Stimulated activated naive B cell treated with anti-CD40 and anti-IgM and Interleukin-4, amounts not matched to agents 10 μg/mL and 1 μg/mL and 100 μg/mL, for 72 hours (primary cell): ENCODE data around the gene TMEM101.
"Not testable (repeated sequence)": the region's sequence is repeated elsewhere in the genome, so short reads cannot be mapped to it uniquely, and the experiment has no call there.

ENCODE experiments used
- ATAC-seq, 2 donors: fragments of 150-1000 bp; cut with Tn5 transposase; replicated peaks; 2 replicates each; pipeline ENCODE4 v1.10.0; 2021; ENCODE audit warnings: moderate library complexity in 1 of 2
- DNase-seq: peaks from one replicate; pipeline ENCODE4 v3.0.0; 2021
- H3K27ac Mint-ChIP-seq: one replicate; pipeline ENCODE4 v1.8.0; 2022; ENCODE audit warnings: mild to moderate bottlenecking, mixed read lengths
- H3K27me3 Mint-ChIP-seq, 2 donors: one replicate each; pipeline ENCODE4 v1.8.0; 2022; ENCODE audit warnings: mixed read lengths in 2 of 2
- H3K36me3 Mint-ChIP-seq, 2 donors: one replicate each; pipeline ENCODE4 v1.8.0; 2022; ENCODE audit warnings: mixed read lengths in 2 of 2, mild to moderate bottlenecking in 1 of 2
- H3K4me1 Mint-ChIP-seq, 2 donors: one replicate each; pipeline ENCODE4 v1.8.0; 2022; ENCODE audit warnings: mixed read lengths in 2 of 2, mild to moderate bottlenecking in 1 of 2
- H3K4me3 Mint-ChIP-seq, 2 donors: one replicate each; pipeline ENCODE4 v1.8.0; 2022; ENCODE audit warnings: mild to moderate bottlenecking in 2 of 2, mixed read lengths in 2 of 2, moderate library complexity in 1 of 2
- H3K9me3 Mint-ChIP-seq, 2 donors: one replicate each; pipeline ENCODE4 v1.8.0; 2022; ENCODE audit warnings: mixed read lengths in 2 of 2, mild to moderate bottlenecking in 1 of 2

The TMEM101 gene

GRCh38 chr17:43982171-43982570, 32.6 kb downstream of the TMEM101 start:
- ATAC-seq (no peak), DNase-seq (no peak)
- peaks cover 0 to 5% of the 10 kb centered on the region in 2 donors for H3K4me1 Mint-ChIP-seq
- H3K4me3 Mint-ChIP-seq: no peak overlapping the region
- H3K27me3 Mint-ChIP-seq: peaks cover 57 to 67% of the 10 kb centered on the region in 2 donors
- H3K27ac Mint-ChIP-seq: peak overlapping the region; percentile 20
- no peaks in the 10 kb centered on the region for H3K9me3 Mint-ChIP-seq
- H3K36me3 Mint-ChIP-seq: no peaks in the 10 kb centered on the region

GRCh38 chr17:43979671-43980070, 35.1 kb downstream of the TMEM101 start:
- no peak for ATAC-seq
- H3K27ac Mint-ChIP-seq: no peak overlapping the region
- no peaks in the 10 kb centered on the region for H3K36me3 Mint-ChIP-seq
- no peak overlapping the region for H3K4me3 Mint-ChIP-seq
- DNase-seq: no peak
- no peaks in the 10 kb centered on the region for H3K9me3 Mint-ChIP-seq
- peaks cover 39 to 55% of the 10 kb centered on the region in 2 donors for H3K27me3 Mint-ChIP-seq
- peaks cover 0 to 5% of the 10 kb centered on the region in 2 donors for H3K4me1 Mint-ChIP-seq

- no peaks in the 10 kb centered on the region for H3K36me3 Mint-ChIP-seq
- no peak overlapping the region for H3K4me3 Mint-ChIP-seq
- peaks cover 0 to 5% of the 10 kb centered on the region in 2 donors for H3K4me1 Mint-ChIP-seq
- DNase-seq (no peak), ATAC-seq (no peak)
- no peak overlapping the region for H3K27ac Mint-ChIP-seq
- H3K9me3 Mint-ChIP-seq: no peaks in the 10 kb centered on the region
- H3K27me3 Mint-ChIP-seq: peaks cover 37 to 54% of the 10 kb centered on the region in 2 donors
These were observed 35.8 kb downstream of the TMEM101 start for GRCh38 chr17:43979011-43979410.

- Mint-ChIP-seq H3K27ac (no peak overlapping the region), H3K4me3 (no peak overlapping the region), H3K9me3 (no peaks in the 10 kb centered on the region), H3K27me3 (peaks cover 34 to 48% of the 10 kb centered on the region in 2 donors), H3K4me1 (no peaks in the 10 kb centered on the region), H3K36me3 (no peaks in the 10 kb centered on the region)
- ATAC-seq: no peak
- DNase-seq: no peak
These were observed 36.7 kb downstream of the TMEM101 start for GRCh38 chr17:43978078-43978477.

- Mint-ChIP-seq H3K4me3 (no peak overlapping the region), H3K4me1 (no peaks in the 10 kb centered on the region), H3K27ac (no peak overlapping the region), H3K27me3 (peaks cover 25 to 39% of the 10 kb centered on the region in 2 donors), H3K9me3 (no peaks in the 10 kb centered on the region), H3K36me3 (no peaks in the 10 kb centered on the region)
- no peak for ATAC-seq
- no peak for DNase-seq
These were observed 37.6 kb downstream of the TMEM101 start for GRCh38 chr17:43976963-43977837.

- Mint-ChIP-seq H3K9me3 (no peaks in the 10 kb centered on the region), H3K27ac (no peak overlapping the region), H3K4me1 (no peaks in the 10 kb centered on the region), H3K27me3 (peaks cover 16 to 33% of the 10 kb centered on the region in 2 donors), H3K4me3 (no peak overlapping the region), H3K36me3 (no peaks in the 10 kb centered on the region)
- no peak for ATAC-seq
- no peak for DNase-seq
These were observed 38.9 kb downstream of the TMEM101 start for GRCh38 chr17:43975898-43976297.

- H3K27me3 Mint-ChIP-seq: peaks cover 13 to 27% of the 10 kb centered on the region in 2 donors
- H3K9me3 Mint-ChIP-seq: no peaks in the 10 kb centered on the region
- H3K36me3 Mint-ChIP-seq: no peaks in the 10 kb centered on the region
- ATAC-seq: no peak
- no peak overlapping the region for H3K27ac Mint-ChIP-seq
- H3K4me3 Mint-ChIP-seq: no peak overlapping the region
- DNase-seq: no peak
- H3K4me1 Mint-ChIP-seq: no peaks in the 10 kb centered on the region
These were observed 40.1 kb downstream of the TMEM101 start for GRCh38 chr17:43974382-43975266.

- H3K27ac Mint-ChIP-seq, H3K36me3 Mint-ChIP-seq, DNase-seq, ATAC-seq, H3K4me1 Mint-ChIP-seq, H3K4me3 Mint-ChIP-seq, H3K9me3 Mint-ChIP-seq: not testable (repeated sequence)
- peaks cover 14 to 17% of the 10 kb centered on the region in 2 donors for H3K27me3 Mint-ChIP-seq
These were observed 42.1 kb downstream of the TMEM101 start for GRCh38 chr17:43972444-43973212.

- peaks cover 23 to 24% of the 10 kb centered on the region in 2 donors for H3K27me3 Mint-ChIP-seq
- DNase-seq, H3K4me1 Mint-ChIP-seq, H3K27ac Mint-ChIP-seq, ATAC-seq, H3K4me3 Mint-ChIP-seq, H3K36me3 Mint-ChIP-seq, H3K9me3 Mint-ChIP-seq: not testable (repeated sequence)
These were observed 43.3 kb downstream of the TMEM101 start for GRCh38 chr17:43971436-43971835.

GRCh38 chr17:43970366-43970765, 44.4 kb downstream of the TMEM101 start:
- H3K4me1 Mint-ChIP-seq: no peaks in the 10 kb centered on the region
- no peak overlapping the region for H3K4me3 Mint-ChIP-seq
- no peaks in the 10 kb centered on the region for H3K36me3 Mint-ChIP-seq
- no peak for DNase-seq
- no peaks in the 10 kb centered on the region for H3K9me3 Mint-ChIP-seq
- no peak for ATAC-seq
- H3K27me3 Mint-ChIP-seq: peaks cover 31% of the 10 kb centered on the region in 2 donors
- no peak overlapping the region for H3K27ac Mint-ChIP-seq

GRCh38 chr17:43967251-43967875, 47.4 kb downstream of the TMEM101 start:
- Mint-ChIP-seq H3K9me3 (no peaks in the 10 kb centered on the region), H3K36me3 (no peaks in the 10 kb centered on the region), H3K27ac (no peak overlapping the region), H3K4me3 (no peak overlapping the region), H3K4me1 (no peaks in the 10 kb centered on the region), H3K27me3 (peaks cover 27 to 44% of the 10 kb centered on the region in 2 donors)
- DNase-seq (no peak), ATAC-seq (no peak)

GRCh38 chr17:43966276-43966675, 48.5 kb downstream of the TMEM101 start:
- ATAC-seq: no peak
- peaks cover 28 to 47% of the 10 kb centered on the region in 2 donors for H3K27me3 Mint-ChIP-seq

GRCh38 chr17:43962479-43962878, 52.3 kb downstream of the TMEM101 start:
- Mint-ChIP-seq H3K27ac (no peak overlapping the region), H3K4me1 (no peaks in the 10 kb centered on the region), H3K4me3 (no peak overlapping the region), H3K9me3 (no peaks in the 10 kb centered on the region), H3K36me3 (no peaks in the 10 kb centered on the region), H3K27me3 (peaks cover 25 to 47% of the 10 kb centered on the region in 2 donors)
- DNase-seq (peak; percentile 22), ATAC-seq (peak; percentile 55 to 66)

More at GRCh38 chr17:43966276-43966675, 48.5 kb downstream of the TMEM101 start:
- Mint-ChIP-seq H3K27ac (no peak overlapping the region), H3K36me3 (no peaks in the 10 kb centered on the region), H3K9me3 (no peaks in the 10 kb centered on the region), H3K4me3 (no peak overlapping the region), H3K4me1 (no peaks in the 10 kb centered on the region)
- no peak for DNase-seq
